Chondrocyte (in vitro differentiated cells): ENCODE measurements around the gene GFOD2. TPM values are rescaled to one million over a fixed set of nuclear protein-coding genes. Genes with fewer than 3 reads are reported as not detected.

Source experiments
- DNase-seq: peaks from one replicate; pipeline ENCODE4 v3.0.0; 2021; ENCODE audit warnings: mixed read lengths, low spot score
- H3K27ac Mint-ChIP-seq: one replicate; pipeline ENCODE4 v1.8.0; 2021; ENCODE audit warnings: mild to moderate bottlenecking, moderate library complexity, mixed read lengths; ENCODE audit not compliant: unreplicated experiment
- H3K27me3 Mint-ChIP-seq: 2 replicates; pipeline ENCODE4 v1.8.0; 2021; ENCODE audit warnings: low read depth, mixed read lengths
- H3K36me3 Mint-ChIP-seq: 2 replicates; pipeline ENCODE4 v1.8.0; 2021; ENCODE audit warnings: low read depth, mixed read lengths
- H3K4me1 Mint-ChIP-seq: 2 replicates; pipeline ENCODE4 v1.8.0; 2021; ENCODE audit warnings: low read depth, mild to moderate bottlenecking, mixed read lengths
- H3K4me3 Mint-ChIP-seq: one replicate; pipeline ENCODE4 v1.8.0; 2021; ENCODE audit warnings: mild to moderate bottlenecking, moderate library complexity, mixed read lengths; ENCODE audit not compliant: unreplicated experiment
- H3K9me3 Mint-ChIP-seq: 2 replicates; pipeline ENCODE4 v1.8.0; 2021; ENCODE audit warnings: low read depth, mixed read lengths
- CTCF ChIP-seq: fragments of 200-600 bp; sonication (generic); IDR thresholded peaks from 2 replicates; pipeline ENCODE4 v1.5.0; 2021; ENCODE audit warnings: antibody characterized with exemption, mild to moderate bottlenecking, moderate library complexity
- total RNA-seq: library from RNA; stranded (reverse); gene quantifications from 3 replicates; pipeline ENCODE4 v1.2.1, GENCODE V29; 2021

GFOD2 gene
- total RNA-seq, 1 donor from 2014 or later: 16.3 TPM

GRCh38 chr16:67676939-67677338, 42.2 kb downstream of the GFOD2 start:
- no peaks in the 10 kb centered on the region for H3K36me3 Mint-ChIP-seq
- H3K4me3 Mint-ChIP-seq: no peak overlapping the region
- no peaks in the 10 kb centered on the region for H3K9me3 Mint-ChIP-seq
- no peak for DNase-seq
- no peak for TF ChIP-seq CTCF
- H3K4me1 Mint-ChIP-seq: peaks cover 9% of the 10 kb centered on the region
- no peaks in the 10 kb centered on the region for H3K27me3 Mint-ChIP-seq
- H3K27ac Mint-ChIP-seq: no peak overlapping the region

DNA sequence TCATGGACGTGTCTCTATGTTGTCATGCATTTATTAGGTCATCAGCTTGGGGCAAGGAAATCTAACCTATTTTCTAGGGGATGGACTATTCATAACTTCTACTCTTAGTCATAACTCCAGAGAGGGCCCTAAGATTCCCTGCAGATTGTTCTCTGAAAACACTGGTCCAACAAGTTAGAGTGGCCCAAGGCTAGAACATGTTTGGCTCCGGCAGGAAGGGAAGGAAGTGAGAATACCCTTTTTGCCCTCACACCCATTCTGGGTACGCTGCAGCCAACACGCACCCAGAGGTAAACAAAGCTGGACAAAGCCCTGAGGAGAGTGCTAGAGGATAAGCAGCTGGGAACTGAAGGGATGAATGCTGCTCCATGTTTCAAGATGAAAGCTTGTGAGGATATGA, 42.6 kb downstream of the GFOD2 start:
- H3K36me3 Mint-ChIP-seq: no peaks in the 10 kb centered on the region
- no peak for TF ChIP-seq CTCF
- H3K4me1 Mint-ChIP-seq: peaks cover 9% of the 10 kb centered on the region
- no peaks in the 10 kb centered on the region for H3K27me3 Mint-ChIP-seq
- H3K9me3 Mint-ChIP-seq: no peaks in the 10 kb centered on the region
- H3K27ac Mint-ChIP-seq: no peak overlapping the region
- no peak overlapping the region for H3K4me3 Mint-ChIP-seq
- DNase-seq: no peak

DNA sequence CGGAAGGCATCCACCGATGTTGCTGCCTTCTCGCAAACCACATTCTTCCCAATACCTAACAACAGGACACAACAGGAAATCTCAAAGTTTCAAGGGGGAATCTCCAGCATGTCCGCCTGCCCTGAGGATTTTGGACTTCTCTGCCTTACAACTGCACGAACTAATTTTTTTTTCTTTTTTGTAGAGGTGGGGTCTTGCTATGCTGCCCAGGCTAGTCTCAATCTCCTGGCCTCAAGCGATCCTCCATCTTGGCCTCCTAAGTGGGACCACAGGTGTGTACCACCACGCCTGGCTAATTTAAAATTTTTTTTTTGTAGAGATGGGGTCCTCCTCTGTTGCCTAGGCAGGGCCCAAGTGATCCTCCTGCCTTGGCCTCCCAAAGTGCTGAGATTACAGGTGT, 43.1 kb downstream of the GFOD2 start:
- no peak for TF ChIP-seq CTCF
- Mint-ChIP-seq H3K36me3 (no peaks in the 10 kb centered on the region), H3K27me3 (no peaks in the 10 kb centered on the region), H3K4me3 (no peak overlapping the region), H3K9me3 (no peaks in the 10 kb centered on the region), H3K27ac (no peak overlapping the region), H3K4me1 (peaks cover 9% of the 10 kb centered on the region)
- DNase-seq: no peak

- Mint-ChIP-seq H3K27ac (no peak overlapping the region), H3K9me3 (no peaks in the 10 kb centered on the region), H3K36me3 (no peaks in the 10 kb centered on the region), H3K27me3 (no peaks in the 10 kb centered on the region), H3K4me1 (peaks cover 9% of the 10 kb centered on the region), H3K4me3 (no peak overlapping the region)
- no peak for TF ChIP-seq CTCF
- DNase-seq: no peak
These were observed 43.6 kb downstream of the GFOD2 start for GRCh38 chr16:67675579-67675935.

- H3K27ac Mint-ChIP-seq: no peak overlapping the region
- no peak overlapping the region for H3K4me3 Mint-ChIP-seq
- H3K36me3 Mint-ChIP-seq: no peaks in the 10 kb centered on the region
These were observed 44.1 kb downstream of the GFOD2 start for GRCh38 chr16:67674851-67675578.

More at GRCh38 chr16:67674851-67675578, 44.1 kb downstream of the GFOD2 start:
- TF ChIP-seq CTCF: no peak
- H3K27me3 Mint-ChIP-seq: no peaks in the 10 kb centered on the region
- no peaks in the 10 kb centered on the region for H3K9me3 Mint-ChIP-seq
- H3K4me1 Mint-ChIP-seq: peaks cover 9% of the 10 kb centered on the region
- no peak for DNase-seq
